ENCODE data around the gene GLIPR1L2.

Gene GLIPR1L2

GRCh38 chr12:75389706-75390105 lies 1.2 kb upstream of the GLIPR1L2 start:
- TF ChIP-seq CTCF (IDR thresholded peaks at IDR 0.05): no peak
- DNase-seq (ENCODE audit: low spot score): no peak
- H3K4me3 ChIP-seq: peak overlapping the region; percentile 79
- peak overlapping the region; percentile 88 to 96 for H3K27ac ChIP-seq

GRCh38 chr12:75390156-75390898 lies 562 bp upstream of the GLIPR1L2 start:
- no peak for TF ChIP-seq CTCF (IDR thresholded peaks at IDR 0.05)
- Histone ChIP-seq H3K27ac (peak overlapping the region; percentile 88 to 96), H3K4me3 (peak overlapping the region; percentile 79)
- DNase-seq (ENCODE audit: low spot score): no peak

- no peak overlapping the region for H3K4me3 ChIP-seq
- no peak overlapping the region for H3K27ac ChIP-seq
- no peak for TF ChIP-seq CTCF (IDR thresholded peaks at IDR 0.05)
- DNase-seq (ENCODE audit: low spot score): no peak
Measured at GRCh38 chr12:75404231-75404630, 13.3 kb downstream of the GLIPR1L2 start.

GRCh38 chr12:75407683-75408082 lies 16.8 kb downstream of the GLIPR1L2 start:
- no peak for TF ChIP-seq CTCF (IDR thresholded peaks at IDR 0.05)
- no peak for DNase-seq (ENCODE audit: low spot score)
- no peak overlapping the region for H3K4me3 ChIP-seq
- H3K27ac ChIP-seq: no peak overlapping the region

- TF ChIP-seq CTCF (IDR thresholded peaks at IDR 0.05): no peak
- Histone ChIP-seq H3K27ac (no peak overlapping the region), H3K4me3 (no peak overlapping the region)
- DNase-seq (ENCODE audit: low spot score): no peak
Measured at GRCh38 chr12:75409830-75410229, 18.9 kb downstream of the GLIPR1L2 start.

- H3K27ac ChIP-seq: no peak overlapping the region
- TF ChIP-seq CTCF (IDR thresholded peaks at IDR 0.05): no peak
- H3K4me3 ChIP-seq: no peak overlapping the region
- no peak for DNase-seq (ENCODE audit: low spot score)
Measured at GRCh38 chr12:75414671-75415070, 23.8 kb downstream of the GLIPR1L2 start.

GRCh38 chr12:75419841-75420240 lies 29.0 kb downstream of the GLIPR1L2 start:
- no peak for DNase-seq (ENCODE audit: low spot score)
- no peak for TF ChIP-seq CTCF (IDR thresholded peaks at IDR 0.05)
- H3K4me3 ChIP-seq: no peak overlapping the region
- no peak overlapping the region for H3K27ac ChIP-seq
